Myocyte (in vitro differentiated cells): ENCODE results near the gene RBM44. TPM values are rescaled to one million over a fixed set of nuclear protein-coding genes. Genes with fewer than 3 reads are reported as not detected.
"Not testable (repeated sequence)": the region's sequence is repeated elsewhere in the genome, so short reads cannot be mapped to it uniquely, and the experiment has no call there.

Experiments used
- DNase-seq: peaks from one replicate; pipeline ENCODE4 v3.0.0-alpha.2; 2012; ENCODE audit warnings: low read depth
- total RNA-seq: library from RNA; depleted of rRNA; stranded (reverse); fragments of >200 nt; gene quantifications from 2 replicates; pipeline ENCODE4 v1.2.3, GENCODE V29; 2014

RBM44 gene
- total RNA-seq, 1 donor from 2014 or later: 0.37 TPM

- DNase-seq: not testable (repeated sequence)
These were observed 50.4 kb downstream of the RBM44 start for GRCh38 chr2:237848940-237849339.

- no peak for DNase-seq
These were observed 55.7 kb downstream of the RBM44 start for GRCh38 chr2:237854295-237854694.

- DNase-seq: no peak
These were observed 59.2 kb downstream of the RBM44 start for GRCh38 chr2:237857791-237858190.

GRCh38 chr2:237858294-237859081 lies 59.9 kb downstream of the RBM44 start:
- peak; percentile 98 for DNase-seq

GRCh38 chr2:237859082-237859433 lies 60.5 kb downstream of the RBM44 start:
- no peak for DNase-seq

GRCh38 chr2:237859533-237860272 lies 61.1 kb downstream of the RBM44 start, which contains the start of gene RAMP1:
RAMP1 (plus strand) TSS chr2:237859623; CDS start chr2:237859676, 53 bp downstream.
- DNase-seq: peak; percentile 33

- DNase-seq: peak; percentile 22
These were observed 61.8 kb downstream of the RBM44 start for GRCh38 chr2:237860273-237860935.

- no peak for DNase-seq
These were observed 63.4 kb downstream of the RBM44 start for GRCh38 chr2:237861875-237862527.

GRCh38 chr2:237862528-237862895 lies 63.9 kb downstream of the RBM44 start:
- no peak for DNase-seq

GRCh38 chr2:237863102-237863511 lies 64.5 kb downstream of the RBM44 start:
- DNase-seq: no peak

- DNase-seq: no peak
These were observed 65.3 kb downstream of the RBM44 start for GRCh38 chr2:237863689-237864443.

GRCh38 chr2:237864444-237864931 lies 65.9 kb downstream of the RBM44 start:
- DNase-seq: no peak

GRCh38 chr2:237864940-237865622 lies 66.5 kb downstream of the RBM44 start:
- DNase-seq: no peak

- no peak for DNase-seq
These were observed 67.1 kb downstream of the RBM44 start for GRCh38 chr2:237865623-237866041.

GRCh38 chr2:237866101-237866621 lies 67.6 kb downstream of the RBM44 start:
- DNase-seq: peak; percentile 51

GRCh38 chr2:237867465-237867864 lies 68.9 kb downstream of the RBM44 start:
- DNase-seq: no peak

- DNase-seq: not testable (repeated sequence)
These were observed 69.5 kb downstream of the RBM44 start for GRCh38 chr2:237868074-237868473.

- DNase-seq: peak; percentile 5
These were observed 70.2 kb downstream of the RBM44 start for GRCh38 chr2:237868631-237869342.
